ENCODE measurements around the gene MINK1. TPM values are rescaled to one million over a fixed set of nuclear protein-coding genes. Genes with fewer than 3 reads are reported as not detected.

The MINK1 gene
- total RNA-seq, 1 experiment from 2014 or later, result 68.8 TPM

- peaks cover 0 to 14% (median 0%) of the 10 kb centered on the region in 3 experiments; a peak in 3 of 7 replicates for H3K36me3 Mint-ChIP-seq (ENCODE audit: insufficient read depth in 1 of 3, low read depth in 3 of 3)
- Histone ChIP-seq H3K23ac (ENCODE audit: insufficient read length, low read depth, low read length) (no peak overlapping the region), H3K27ac (ENCODE audit: insufficient read length, low read depth, low read length) (no peak overlapping the region), H3K9ac (ENCODE audit: extremely low read depth, insufficient read length, low read length) (no peak overlapping the region), H4K91ac (ENCODE audit: insufficient read length, low read depth, low read length) (no peak overlapping the region), H2AFZ (ENCODE audit: low read length) (no peak overlapping the region), H3K79me2 (ENCODE audit: insufficient read depth, low read length) (peaks cover 12% of the 10 kb centered on the region; the same call in 1 of the 2 replicates), H4K20me1 (ENCODE audit: control insufficient read depth, insufficient read depth, insufficient read length) (no peaks in the 10 kb centered on the region), H3K9me3 (ENCODE audit: control insufficient read depth, low read depth, low read length) (no peaks in the 10 kb centered on the region), H3K4me1 (ENCODE audit: insufficient read depth, low read length) (no peaks in the 10 kb centered on the region; the same call in 1 of the 2 replicates), H2AK5ac (ENCODE audit: insufficient read length, low read length) (no peak overlapping the region), H2BK5ac (ENCODE audit: insufficient read length, low read length) (no peak overlapping the region), H2BK15ac (ENCODE audit: low read depth, low read length) (no peak overlapping the region), H3K4ac (ENCODE audit: low read depth, low read length) (no peak overlapping the region), H3K14ac (ENCODE audit: insufficient read depth, low read length) (no peak overlapping the region), H3T11ph (ENCODE audit: low read length) (no peak overlapping the region), H4K5ac (ENCODE audit: insufficient read length, low read depth, low read length) (no peak overlapping the region), H2BK120ac (ENCODE audit: low read depth, low read length, poor library complexity, severe bottlenecking) (no peak overlapping the region), H3K4me2 (ENCODE audit: insufficient read depth, insufficient read length, low read length) (no peak overlapping the region), H2BK20ac (ENCODE audit: low read depth, low read length, poor library complexity, severe bottlenecking) (no peak overlapping the region), H3K18ac (ENCODE audit: insufficient read length, low read depth, low read length) (no peak overlapping the region), H3K23me2 (ENCODE audit: insufficient read length, low read depth, low read length, poor library complexity, severe bottlenecking) (peaks cover 7% of the 10 kb centered on the region), H3K56ac (ENCODE audit: insufficient read length, low read depth, low read length) (no peak overlapping the region), H4K8ac (replicated peaks; ENCODE audit: insufficient read length, low read depth, low read length) (no peak overlapping the region), H2BK12ac (ENCODE audit: insufficient read length, low read depth, low read length) (no peak overlapping the region), H3K27me3 (ENCODE audit: insufficient read depth, low read length) (no peaks in the 10 kb centered on the region), H3K79me1 (ENCODE audit: insufficient read depth, low read depth, low read length, poor library complexity, severe bottlenecking) (peaks cover 10% of the 10 kb centered on the region)
- no peak overlapping the region; a peak in 1 of 5 replicates for H3K4me3 Mint-ChIP-seq
- DNase-seq, result no peak
- no peaks in the 10 kb centered on the region for H3K27me3 Mint-ChIP-seq (ENCODE audit: low read depth)
- no peaks in the 10 kb centered on the region for H3K9me3 Mint-ChIP-seq
- TF ChIP-seq CTCF (conservative IDR thresholded peaks at IDR 0.05), result no peak
- H3K27ac Mint-ChIP-seq, result peak overlapping the region in 1 of 3 experiments; percentile 9; a peak in 1 of 7 replicates
- no CpG with 5 or more reads among the region's 4 CpGs for WGBS (ENCODE audit: extremely low coverage, insufficient read length, low lambda C conversion rate)
- H3K4me1 Mint-ChIP-seq, result peaks cover 35 to 38% of the 10 kb centered on the region in 2 experiments
Observed at GRCh38 chr17:4836221-4836620, 3.1 kb downstream of the MINK1 start.
